ENCODE results near the gene SNX17.

GRCh38 chr2:27390822-27391679 is 20.6 kb downstream of the SNX17 start:
- TF ChIP-seq CTCF (conservative IDR thresholded peaks at IDR 0.05; ENCODE audit: low read depth, low read length), result no peak
- TF ChIP-seq EZH2 (IDR thresholded peaks at IDR 0.05; ENCODE audit: borderline replicate concordance, low read depth, low read length, poor library complexity, severe bottlenecking), result no peak

Measured in A673 (cell line).